Heart left ventricle (tissue), 16 donors: ENCODE data around the gene PLCB3. TPM values are rescaled to one million over a fixed set of nuclear protein-coding genes. Genes with fewer than 3 reads are reported as not detected.

Source experiments
- ATAC-seq, 4 donors: fragments of 200-7000 bp; cut with Tn5 transposase; one replicate each; pipeline ENCODE4 v1.9.1; 2020 to 2022; ENCODE audit warnings: moderate library complexity in 4 of 4, mild to moderate bottlenecking in 3 of 4, moderate number of reproducible peaks in 1 of 4
- DNase-seq, 5 donors: peaks; one replicate each; pipeline ENCODE4 v3.0.0-alpha.2; 2020
- H3K27ac ChIP-seq, 12 donors: fragments of 200-600 bp; sonication (generic) in 4 of 12; one replicate each; pipeline versions ENCODE4 v1.5.0 to v1.8.0; 2016 to 2022; ENCODE audit warnings: mild to moderate bottlenecking in 2 of 12
- H3K27me3 ChIP-seq, 9 donors: fragments of 200-600 bp; sonication (generic) in 2 of 9; one replicate each; pipeline versions ENCODE4 v1.5.1 to v1.8.0; 2016 to 2022; ENCODE audit warnings: mild to moderate bottlenecking in 3 of 9
- H3K36me3 ChIP-seq, 9 donors: fragments of 200-600 bp; sonication (generic) in 2 of 9; one replicate each; pipeline versions ENCODE4 v1.5.0 to v1.8.0; 2018 to 2022; ENCODE audit warnings: mild to moderate bottlenecking in 2 of 9
- H3K4me1 ChIP-seq, 12 donors: fragments of 200-600 bp; sonication (generic) in 4 of 12; one replicate each; pipeline versions ENCODE4 v1.5.0 to v1.8.0; 2016 to 2022; ENCODE audit warnings: mild to moderate bottlenecking in 3 of 12
- H3K4me3 ChIP-seq, 12 donors: fragments of 200-600 bp; sonication (generic) in 4 of 12; one replicate each; pipeline versions ENCODE4 v1.5.0 to v1.8.0; 2017 to 2022; ENCODE audit warnings: mild to moderate bottlenecking in 9 of 12, moderate library complexity in 4 of 12
- H3K9me3 ChIP-seq, 12 donors: fragments of 200-600 bp; sonication (generic) in 4 of 12; one replicate each; pipeline versions ENCODE4 v1.5.0 to v1.8.0; 2016 to 2022; ENCODE audit warnings: mild to moderate bottlenecking in 1 of 12
- POLR2A ChIP-seq, 2 donors: fragments of 450-650 bp; IDR thresholded peaks; one replicate each; pipeline ENCODE4 v1.6.1; 2017; ENCODE audit warnings: antibody characterized with exemption in 2 of 2, mild to moderate bottlenecking in 2 of 2, moderate library complexity in 2 of 2
- WGBS, 4 donors: extraction: QIAGEN DNeasy Blood & Tissue Kit in 2 of 4; methylation state at CpG; one replicate each; pipeline versions ENCODE4 v1.1.5 to v1.1.7; 2013 to 2018; 5-methylcytosine and 5-hydroxymethylcytosine counted together
- intact Hi-C, 10 donors: fragments of 100-400 bp; cut with DNase I; formaldehyde crosslinking; loops; one replicate each; pipeline versions ENCODE4 v1.11.1 to v1.14.2; 2022
- polyA plus RNA-seq, 2 donors: library from polyadenylated mRNA; stranded (reverse); fragments of 200-250 nt; gene quantifications; one replicate each; pipeline ENCODE4 v1.2.3, GENCODE V29; 2013
- total RNA-seq, 9 donors: library from RNA; depleted of rRNA in 2 of 9; stranded (reverse); fragments of >200 nt in 2 of 9; fragmentation: NEBNext Ultra II Directional in 3 of 9; extraction: Animal tissue kit (Norgen Biotek cat#: 25700) in 3 of 9; gene quantifications; one replicate each; pipeline versions ENCODE4 v1.1.0 to v1.2.4, GENCODE V29; 2016 to 2023
- TF ChIP-seq, protein P1 (sequence below), 12 donors: fragments of 200-600 bp; sonication (generic) in 4 of 12; IDR thresholded peaks; one replicate each; pipeline versions ENCODE4 v1.5.0 to v1.8.0; 2018 to 2022; ENCODE audit warnings: antibody characterized with exemption in 12 of 12, mild to moderate bottlenecking in 5 of 12
- donor health status: ischemic (EF 13 %, LVEDD 7.1; RV severe dilation, severe dysfunction).
- donor health status: healthy with polysubstance abuse.
- donor health status: DM: no; HTN: yes; CAD: no.
- donor health status: DM: no; HTN: no; CAD: no.
- donor health status: ischemic (EF 25% LVEDD 6.9; RV normal size, moderate dysfunction).
- donor health status: ischemic (EF 25% LVEDD 5.7; RV mildly dilated, moderate dysfunction).
- donor health status: healthy.
- donor health status: DM: yes; HTN: yes; CAD: no.
- donor health status: ischemic (EF 35%, LVEDD 5.7; RV mildly dilated, moderate dysfunction).
- donor health status: nonischemic (EF 11% LVEDD 7.7; RV severe dilation, severe dysfunction).
- donor health status: DM: yes; HTN: yes; CAD: no.
- donor health status: PGD.
- donor health status: ischemic (EF 29% LVEDD 5.4; RV normal size, mild dysfunction).
- donor health status: nonischemic (EF 23%, LVEDD 6.1; RV moderate dilation, normal function).

PLCB3 gene
- total and polyA plus RNA-seq, 11 donors: 7.4 to 19.1 (median 9.8) TPM

DNA sequence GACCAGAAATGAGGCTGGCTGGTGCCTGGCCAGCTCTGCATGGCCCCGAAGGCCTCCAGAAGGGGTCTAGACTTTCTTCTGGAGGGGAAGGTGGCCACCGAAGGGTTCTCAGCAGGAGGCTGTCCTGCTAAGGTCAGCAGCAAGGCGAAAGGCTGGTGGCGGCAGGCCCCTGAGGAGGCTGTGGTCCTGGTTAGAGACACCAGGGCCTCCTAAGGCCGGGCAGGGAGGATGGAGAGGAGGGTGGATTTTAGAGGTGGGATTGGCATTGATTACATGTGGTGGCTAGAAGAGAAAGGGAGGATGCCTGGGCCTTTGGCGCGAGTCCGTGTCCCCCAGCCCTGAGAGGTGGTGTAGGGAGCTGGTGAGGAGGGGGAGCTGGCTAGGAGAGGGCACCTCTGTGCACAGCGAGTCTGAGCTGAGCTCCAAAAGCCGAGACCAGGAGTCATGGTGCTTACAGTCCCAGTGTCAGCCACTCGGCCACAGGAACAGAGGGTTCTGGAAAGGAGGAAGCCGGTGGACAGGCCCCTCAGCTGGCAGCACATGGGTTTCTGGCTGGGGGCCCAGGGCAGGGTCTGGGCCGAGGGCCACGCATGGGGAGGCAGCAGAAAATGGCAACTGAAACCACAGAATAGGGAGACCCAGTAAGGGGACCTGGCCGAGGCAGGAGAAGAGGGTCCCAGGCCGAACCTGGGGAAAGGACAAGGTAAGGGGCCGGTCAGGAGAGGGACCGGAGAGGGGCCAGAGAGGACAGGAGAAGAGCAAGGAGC is 42.4 kb upstream of the PLCB3 start:
- DNase-seq (peak in 2 of 5 donors; percentile 24 to 59), ATAC-seq (no peak)
- 84 to 87% (median 85%) methylated on average over 15 to 18 of the region's 18 CpGs for WGBS, 4 donors
- H3K9me3 ChIP-seq: no peaks in the 10 kb centered on the region
- H3K4me1 ChIP-seq: peaks cover 0 to 44% (median 26%) of the 10 kb centered on the region in 12 donors
- H3K36me3 ChIP-seq: peaks cover 0 to 63% (median 10%) of the 10 kb centered on the region in 9 donors
- peak overlapping the region in 1 of 12 donors; percentile 75 for H3K4me3 ChIP-seq
- intact Hi-C loops: no loop called here
- TF ChIP-seq POLR2A (IDR thresholded peaks at IDR 0.05): no peak
- TF ChIP-seq, protein P1, sequence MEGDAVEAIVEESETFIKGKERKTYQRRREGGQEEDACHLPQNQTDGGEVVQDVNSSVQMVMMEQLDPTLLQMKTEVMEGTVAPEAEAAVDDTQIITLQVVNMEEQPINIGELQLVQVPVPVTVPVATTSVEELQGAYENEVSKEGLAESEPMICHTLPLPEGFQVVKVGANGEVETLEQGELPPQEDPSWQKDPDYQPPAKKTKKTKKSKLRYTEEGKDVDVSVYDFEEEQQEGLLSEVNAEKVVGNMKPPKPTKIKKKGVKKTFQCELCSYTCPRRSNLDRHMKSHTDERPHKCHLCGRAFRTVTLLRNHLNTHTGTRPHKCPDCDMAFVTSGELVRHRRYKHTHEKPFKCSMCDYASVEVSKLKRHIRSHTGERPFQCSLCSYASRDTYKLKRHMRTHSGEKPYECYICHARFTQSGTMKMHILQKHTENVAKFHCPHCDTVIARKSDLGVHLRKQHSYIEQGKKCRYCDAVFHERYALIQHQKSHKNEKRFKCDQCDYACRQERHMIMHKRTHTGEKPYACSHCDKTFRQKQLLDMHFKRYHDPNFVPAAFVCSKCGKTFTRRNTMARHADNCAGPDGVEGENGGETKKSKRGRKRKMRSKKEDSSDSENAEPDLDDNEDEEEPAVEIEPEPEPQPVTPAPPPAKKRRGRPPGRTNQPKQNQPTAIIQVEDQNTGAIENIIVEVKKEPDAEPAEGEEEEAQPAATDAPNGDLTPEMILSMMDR (IDR thresholded peaks at IDR 0.05): no peak
- H3K27me3 ChIP-seq: no peaks in the 10 kb centered on the region
- peak overlapping the region in 7 of 12 donors; percentile 9 to 98 (median 88) for H3K27ac ChIP-seq

DNA sequence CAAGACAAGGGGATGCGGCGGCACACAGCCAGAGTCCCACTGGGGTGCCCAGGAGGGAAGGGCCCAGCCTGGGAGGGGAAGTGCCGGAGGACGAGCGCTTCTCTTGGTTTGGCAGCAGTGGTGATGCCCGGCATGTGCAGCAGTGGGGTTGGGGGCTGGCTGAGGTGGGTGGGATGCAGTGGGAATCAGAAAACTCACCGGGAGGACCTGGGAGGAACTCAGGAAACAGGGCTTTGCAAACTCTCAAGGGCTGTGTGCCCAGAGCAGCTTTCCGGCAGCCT is 41.8 kb upstream of the PLCB3 start:
- H3K27ac ChIP-seq: no peak overlapping the region
- intact Hi-C loops: no loop called here
- peaks cover 0 to 39% (median 22%) of the 10 kb centered on the region in 12 donors for H3K4me1 ChIP-seq
- DNase-seq (peak in 1 of 5 donors; percentile 31), ATAC-seq (no peak)
- H3K9me3 ChIP-seq: no peaks in the 10 kb centered on the region
- TF ChIP-seq, protein P1 (IDR thresholded peaks at IDR 0.05): no peak
- no peak for TF ChIP-seq POLR2A (IDR thresholded peaks at IDR 0.05)
- no peaks in the 10 kb centered on the region for H3K27me3 ChIP-seq
- 85 to 93% (median 87%) methylated on average over 8 of the region's 8 CpGs for WGBS, 4 donors
- peaks cover 0 to 63% (median 6%) of the 10 kb centered on the region in 9 donors for H3K36me3 ChIP-seq
- H3K4me3 ChIP-seq: no peak overlapping the region

DNA sequence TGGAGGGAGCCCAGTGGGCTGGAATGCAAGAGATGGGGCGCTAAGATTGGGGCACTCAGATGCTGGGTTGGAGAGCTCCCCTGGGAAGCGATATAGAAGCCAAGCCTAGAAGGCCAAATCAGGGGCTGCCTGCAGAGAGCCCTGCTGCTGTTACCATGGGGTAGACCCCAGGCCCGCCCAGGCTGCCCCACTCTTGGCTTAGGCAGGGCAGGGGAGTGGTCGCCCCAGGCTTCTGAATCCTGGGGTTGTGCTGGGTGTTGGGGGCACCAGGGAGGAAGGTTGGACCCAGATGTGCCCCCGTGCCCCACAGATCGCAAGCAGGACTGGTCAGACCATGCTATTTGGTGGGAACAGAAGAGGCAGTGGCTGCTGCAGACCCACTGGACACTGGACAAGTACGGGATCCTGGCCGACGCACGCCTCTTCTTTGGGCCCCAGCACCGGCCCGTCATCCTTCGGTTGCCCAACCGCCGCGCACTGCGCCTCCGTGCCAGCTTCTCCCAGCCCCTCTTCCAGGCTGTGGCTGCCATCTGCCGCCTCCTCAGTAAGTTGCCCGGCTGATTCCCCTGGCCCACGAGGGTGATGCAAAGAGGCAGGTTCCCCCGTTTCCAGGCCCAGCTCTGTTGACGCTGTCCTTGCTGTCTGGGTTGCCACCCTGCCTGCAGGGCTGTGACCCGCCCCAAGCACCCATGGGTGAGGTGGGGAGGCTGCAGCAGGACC is 40.9 kb upstream of the PLCB3 start:
- H3K4me3 ChIP-seq: no peak overlapping the region
- ATAC-seq (no peak), DNase-seq (peak in 2 of 5 donors; percentile 21 to 56)
- intact Hi-C loops: no loop called here
- H3K27me3 ChIP-seq: no peaks in the 10 kb centered on the region
- 95 to 96% (median 95%) methylated on average over 21 to 24 of the region's 24 CpGs for WGBS, 4 donors
- H3K36me3 ChIP-seq: peaks cover 0 to 65% (median 0%) of the 10 kb centered on the region in 9 donors
- H3K9me3 ChIP-seq: no peaks in the 10 kb centered on the region
- no peak overlapping the region for H3K27ac ChIP-seq
- H3K4me1 ChIP-seq: peaks cover 0 to 32% (median 16%) of the 10 kb centered on the region in 12 donors
- no peak for TF ChIP-seq POLR2A (IDR thresholded peaks at IDR 0.05)
- TF ChIP-seq, protein P1 (IDR thresholded peaks at IDR 0.05): no peak

DNA sequence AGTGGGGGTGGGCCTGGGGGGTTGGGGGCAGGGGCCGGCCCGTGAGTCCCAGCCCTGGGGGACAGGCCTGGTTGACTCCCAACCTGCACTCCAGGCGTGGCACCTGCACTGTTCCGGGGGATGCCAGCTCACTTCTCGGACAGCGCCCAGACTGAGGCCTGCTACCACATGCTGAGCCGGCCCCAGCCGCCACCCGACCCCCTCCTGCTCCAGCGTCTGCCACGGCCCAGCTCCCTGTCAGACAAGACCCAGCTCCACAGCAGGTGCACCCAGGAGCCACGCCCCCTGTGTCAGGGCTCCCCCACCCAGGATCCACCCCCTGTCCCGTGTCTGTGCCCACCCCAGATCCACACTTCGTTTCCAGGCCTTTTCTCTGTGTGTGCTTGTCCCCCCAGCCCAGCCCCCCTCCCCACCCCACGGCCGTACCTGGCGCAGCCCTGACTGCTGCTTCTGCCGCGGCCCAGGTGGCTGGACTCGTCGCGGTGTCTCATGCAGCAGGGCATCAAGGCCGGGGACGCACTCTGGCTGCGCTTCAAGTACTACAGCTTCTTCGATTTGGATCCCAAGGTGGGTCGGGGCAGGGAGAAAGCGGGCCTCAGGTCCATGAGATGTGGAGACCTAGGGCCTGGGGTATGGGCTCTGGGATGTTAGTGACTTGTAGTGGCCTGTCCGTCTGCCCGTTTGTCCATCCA is 40.0 kb upstream of the PLCB3 start:
- H3K27ac ChIP-seq: no peak overlapping the region
- WGBS, 4 donors: 87 to 93% (median 91%) methylated on average over 27 to 30 of the region's 30 CpGs
- DNase-seq: peak in 2 of 5 donors; percentile 23 to 58
- H3K4me3 ChIP-seq: no peak overlapping the region
- H3K9me3 ChIP-seq: no peaks in the 10 kb centered on the region
- no peak for ATAC-seq
- H3K36me3 ChIP-seq: peaks cover 0 to 72% (median 0%) of the 10 kb centered on the region in 9 donors
- TF ChIP-seq, protein P1 (IDR thresholded peaks at IDR 0.05): no peak
- TF ChIP-seq POLR2A (IDR thresholded peaks at IDR 0.05): no peak
- peaks cover 0 to 26% (median 15%) of the 10 kb centered on the region in 12 donors for H3K4me1 ChIP-seq
- no peaks in the 10 kb centered on the region for H3K27me3 ChIP-seq
- intact Hi-C loops: no loop called here
